ENCODE measurements around the gene PAX8. TPM values are rescaled to one million over a fixed set of nuclear protein-coding genes. Genes with fewer than 3 reads are reported as not detected.

PAX8 gene
- total and polyA plus RNA-seq, 2 of the 13 experiments (the other 11 are each of a cell fraction or from before 2014, with no cell fraction given): 1.5 to 8.8 TPM

- H3K27me3 ChIP-seq (ENCODE audit: control insufficient read depth in 1 of 2, insufficient read depth in 2 of 2, low read length in 2 of 2): no peaks in the 10 kb centered on the region
- ATAC-seq (no peak), DNase-seq (ENCODE audit: low spot score) (peak; percentile 29), FAIRE-seq (peak; percentile 62)
- H3K4me1 ChIP-seq (ENCODE audit: insufficient read depth, low read length): peaks cover 76% of the 10 kb centered on the region
- H3K9me3 ChIP-seq (ENCODE audit: low read length): no peaks in the 10 kb centered on the region
- ChIA-PET POLR2A (interaction anchor here (0.7 to 1.5 kb wide), 3 partner anchors 9 to 68 kb away, joined by 3 to 9 read pairs (median 6); partner anchors contain the start of gene PAX8), CTCF (ENCODE audit: low intra/inter-chr PET ratio, low total read pairs) (no interaction called here)
- BruUV-seq (replicated peaks): no TSS peak
- H3K36me3 ChIP-seq (replicated peaks in 1 of 2; ENCODE audit: control insufficient read depth in 1 of 2, insufficient read depth in 2 of 2, low read length in 2 of 2): no peaks in the 10 kb centered on the region
- intact Hi-C loops (cut with micrococcal nuclease; ENCODE audit: unreplicated experiment): no loop called here
- H3K27ac ChIP-seq (ENCODE audit: extremely low read length, insufficient read depth, low read length): no peak overlapping the region
- 69% methylated on average over 13 of the region's 13 CpGs for WGBS (ENCODE audit: low lambda C conversion rate)
- no peaks in the 10 kb centered on the region for H3K79me2 ChIP-seq (ENCODE audit: insufficient read depth, low read length)
- no peak overlapping the region for H2AFZ ChIP-seq (ENCODE audit: low read length)
- no peaks in the 10 kb centered on the region for H4K20me1 ChIP-seq (ENCODE audit: insufficient read depth, low read length)
- in situ Hi-C loops (cut with HindIII; ENCODE audit: extremely low pct_ligation_motif_present, low pct_unique_long_range_greater_than_20kb): no loop called here
- no peak overlapping the region for H3K9ac ChIP-seq (ENCODE audit: insufficient read depth, low read depth, low read length)
- no peak overlapping the region for H3K4me3 ChIP-seq (replicated peaks in 1 of 3; ENCODE audit: insufficient read depth in 1 of 3, low read depth in 2 of 3, low read length in 3 of 3)
- H3K4me2 ChIP-seq (ENCODE audit: low read depth, low read length): peak overlapping the region; percentile 22; the same call in 1 of the 2 replicates
- peak; percentile 79 for TF ChIP-seq SRF (IDR thresholded peaks at IDR 0.05; ENCODE audit: low read depth, low read length)
- TF ChIP-seq, protein P1, sequence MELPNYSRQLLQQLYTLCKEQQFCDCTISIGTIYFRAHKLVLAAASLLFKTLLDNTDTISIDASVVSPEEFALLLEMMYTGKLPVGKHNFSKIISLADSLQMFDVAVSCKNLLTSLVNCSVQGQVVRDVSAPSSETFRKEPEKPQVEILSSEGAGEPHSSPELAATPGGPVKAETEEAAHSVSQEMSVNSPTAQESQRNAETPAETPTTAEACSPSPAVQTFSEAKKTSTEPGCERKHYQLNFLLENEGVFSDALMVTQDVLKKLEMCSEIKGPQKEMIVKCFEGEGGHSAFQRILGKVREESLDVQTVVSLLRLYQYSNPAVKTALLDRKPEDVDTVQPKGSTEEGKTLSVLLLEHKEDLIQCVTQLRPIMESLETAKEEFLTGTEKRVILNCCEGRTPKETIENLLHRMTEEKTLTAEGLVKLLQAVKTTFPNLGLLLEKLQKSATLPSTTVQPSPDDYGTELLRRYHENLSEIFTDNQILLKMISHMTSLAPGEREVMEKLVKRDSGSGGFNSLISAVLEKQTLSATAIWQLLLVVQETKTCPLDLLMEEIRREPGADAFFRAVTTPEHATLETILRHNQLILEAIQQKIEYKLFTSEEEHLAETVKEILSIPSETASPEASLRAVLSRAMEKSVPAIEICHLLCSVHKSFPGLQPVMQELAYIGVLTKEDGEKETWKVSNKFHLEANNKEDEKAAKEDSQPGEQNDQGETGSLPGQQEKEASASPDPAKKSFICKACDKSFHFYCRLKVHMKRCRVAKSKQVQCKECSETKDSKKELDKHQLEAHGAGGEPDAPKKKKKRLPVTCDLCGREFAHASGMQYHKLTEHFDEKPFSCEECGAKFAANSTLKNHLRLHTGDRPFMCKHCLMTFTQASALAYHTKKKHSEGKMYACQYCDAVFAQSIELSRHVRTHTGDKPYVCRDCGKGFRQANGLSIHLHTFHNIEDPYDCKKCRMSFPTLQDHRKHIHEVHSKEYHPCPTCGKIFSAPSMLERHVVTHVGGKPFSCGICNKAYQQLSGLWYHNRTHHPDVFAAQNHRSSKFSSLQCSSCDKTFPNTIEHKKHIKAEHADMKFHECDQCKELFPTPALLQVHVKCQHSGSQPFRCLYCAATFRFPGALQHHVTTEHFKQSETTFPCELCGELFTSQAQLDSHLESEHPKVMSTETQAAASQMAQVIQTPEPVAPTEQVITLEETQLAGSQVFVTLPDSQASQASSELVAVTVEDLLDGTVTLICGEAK (IDR thresholded peaks at IDR 0.05): no peak
- TF ChIP-seq, protein P1 (CRISPR knock-in tag; IDR thresholded peaks at IDR 0.05): 0 out of 2 replicates have a peak, but pooled peaks have one; percentile 14
- TF ChIP-seq SPEN (CRISPR knock-in tag; IDR thresholded peaks at IDR 0.05; ENCODE audit: low read depth): no peak
- no peak for TF ChIP-seq PRMT3 (CRISPR knock-in tag; IDR thresholded peaks at IDR 0.05; ENCODE audit: borderline replicate concordance, low read depth)
- TF ChIP-seq KDM5A (IDR thresholded peaks at IDR 0.05; ENCODE audit: borderline replicate concordance, low read length): no peak
- TF ChIP-seq RFX3 (CRISPR knock-in tag; IDR thresholded peaks at IDR 0.05): no peak
- TF ChIP-seq ZSCAN31 (CRISPR knock-in tag; IDR thresholded peaks at IDR 0.05; ENCODE audit: low read depth): no peak
- TF ChIP-seq ZNF792 (CRISPR knock-in tag; IDR thresholded peaks at IDR 0.05): no peak
- TF ChIP-seq SSRP1 (CRISPR knock-in tag; IDR thresholded peaks at IDR 0.05): no peak
- TF ChIP-seq, protein P2, sequence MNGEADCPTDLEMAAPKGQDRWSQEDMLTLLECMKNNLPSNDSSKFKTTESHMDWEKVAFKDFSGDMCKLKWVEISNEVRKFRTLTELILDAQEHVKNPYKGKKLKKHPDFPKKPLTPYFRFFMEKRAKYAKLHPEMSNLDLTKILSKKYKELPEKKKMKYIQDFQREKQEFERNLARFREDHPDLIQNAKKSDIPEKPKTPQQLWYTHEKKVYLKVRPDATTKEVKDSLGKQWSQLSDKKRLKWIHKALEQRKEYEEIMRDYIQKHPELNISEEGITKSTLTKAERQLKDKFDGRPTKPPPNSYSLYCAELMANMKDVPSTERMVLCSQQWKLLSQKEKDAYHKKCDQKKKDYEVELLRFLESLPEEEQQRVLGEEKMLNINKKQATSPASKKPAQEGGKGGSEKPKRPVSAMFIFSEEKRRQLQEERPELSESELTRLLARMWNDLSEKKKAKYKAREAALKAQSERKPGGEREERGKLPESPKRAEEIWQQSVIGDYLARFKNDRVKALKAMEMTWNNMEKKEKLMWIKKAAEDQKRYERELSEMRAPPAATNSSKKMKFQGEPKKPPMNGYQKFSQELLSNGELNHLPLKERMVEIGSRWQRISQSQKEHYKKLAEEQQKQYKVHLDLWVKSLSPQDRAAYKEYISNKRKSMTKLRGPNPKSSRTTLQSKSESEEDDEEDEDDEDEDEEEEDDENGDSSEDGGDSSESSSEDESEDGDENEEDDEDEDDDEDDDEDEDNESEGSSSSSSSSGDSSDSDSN (CRISPR knock-in tag; IDR thresholded peaks at IDR 0.05): no peak
- no peak for TF ChIP-seq ZNF557 (CRISPR knock-in tag; IDR thresholded peaks at IDR 0.05)
- no peak for TF ChIP-seq RFX1 (IDR thresholded peaks at IDR 0.05)
- peak; percentile 21; the same call in 1 of the 2 replicates for TF ChIP-seq ZFX (CRISPR knock-in tag; IDR thresholded peaks at IDR 0.05; ENCODE audit: low read depth)
Measured at GRCh38 chr2:113211226-113212105, 67.3 kb downstream of the PAX8 start.
